ENCODE measurements around the gene OPRM1.

OPRM1 gene

GRCh38 chr6:153997221-153997620, 41.8 kb upstream of the OPRM1 start:
- Histone ChIP-seq H3K27me3 (ENCODE audit: low read depth, low read length) (no peaks in the 10 kb centered on the region), H3K9me3 (ENCODE audit: insufficient read depth, low read length) (no peaks in the 10 kb centered on the region), H3K4me1 (ENCODE audit: low read length) (no peaks in the 10 kb centered on the region), H3K36me3 (replicated peaks; ENCODE audit: low read depth, low read length) (no peaks in the 10 kb centered on the region), H3K27ac (ENCODE audit: low read length) (no peak overlapping the region), H3K9ac (ENCODE audit: low read length) (no peak overlapping the region), H3K4me2 (ENCODE audit: low read length) (no peak overlapping the region), H4K20me1 (ENCODE audit: insufficient read depth, low read length) (no peaks in the 10 kb centered on the region), H3K4me3 (ENCODE audit: low read length) (no peak overlapping the region), H2AFZ (ENCODE audit: low read depth, low read length) (no peak overlapping the region), H3K79me2 (ENCODE audit: low read length) (no peaks in the 10 kb centered on the region)
- TF ChIP-seq EZH2phosphoT487 (IDR thresholded peaks at IDR 0.05; ENCODE audit: low read depth), result no peak
- no peak for TF ChIP-seq CTCF (IDR thresholded peaks at IDR 0.05; ENCODE audit: low read depth, low read length)

GRCh38 chr6:154001494-154002285, 37.4 kb upstream of the OPRM1 start:
- Histone ChIP-seq H3K36me3 (replicated peaks; ENCODE audit: low read depth, low read length) (no peaks in the 10 kb centered on the region), H3K4me1 (ENCODE audit: low read length) (no peaks in the 10 kb centered on the region)

GRCh38 chr6:154002894-154003293, 36.1 kb upstream of the OPRM1 start:
- Histone ChIP-seq H3K36me3 (replicated peaks; ENCODE audit: low read depth, low read length) (no peaks in the 10 kb centered on the region), H2AFZ (ENCODE audit: low read depth, low read length) (no peak overlapping the region), H3K4me1 (ENCODE audit: low read length) (no peaks in the 10 kb centered on the region), H3K4me2 (ENCODE audit: low read length) (no peak overlapping the region), H3K79me2 (ENCODE audit: low read length) (no peaks in the 10 kb centered on the region), H3K9me3 (ENCODE audit: insufficient read depth, low read length) (no peaks in the 10 kb centered on the region), H3K27me3 (ENCODE audit: low read depth, low read length) (no peaks in the 10 kb centered on the region), H3K4me3 (ENCODE audit: low read length) (no peak overlapping the region), H3K9ac (ENCODE audit: low read length) (no peak overlapping the region), H4K20me1 (ENCODE audit: insufficient read depth, low read length) (no peaks in the 10 kb centered on the region), H3K27ac (ENCODE audit: low read length) (no peak overlapping the region)
- TF ChIP-seq EZH2phosphoT487 (IDR thresholded peaks at IDR 0.05; ENCODE audit: low read depth) (no peak), CTCF (IDR thresholded peaks at IDR 0.05; ENCODE audit: low read depth, low read length) (no peak)

More at GRCh38 chr6:154001494-154002285, 37.4 kb upstream of the OPRM1 start:
- Histone ChIP-seq H3K9ac (ENCODE audit: low read length) (no peak overlapping the region), H2AFZ (ENCODE audit: low read depth, low read length) (no peak overlapping the region), H3K4me3 (ENCODE audit: low read length) (no peak overlapping the region), H4K20me1 (ENCODE audit: insufficient read depth, low read length) (no peaks in the 10 kb centered on the region), H3K27me3 (ENCODE audit: low read depth, low read length) (no peaks in the 10 kb centered on the region), H3K9me3 (ENCODE audit: insufficient read depth, low read length) (no peaks in the 10 kb centered on the region), H3K27ac (ENCODE audit: low read length) (no peak overlapping the region), H3K79me2 (ENCODE audit: low read length) (no peaks in the 10 kb centered on the region), H3K4me2 (ENCODE audit: low read length) (no peak overlapping the region)
- TF ChIP-seq EZH2phosphoT487 (IDR thresholded peaks at IDR 0.05; ENCODE audit: low read depth) (no peak), CTCF (IDR thresholded peaks at IDR 0.05; ENCODE audit: low read depth, low read length) (no peak)

- H3K4me3 ChIP-seq (ENCODE audit: low read length), result no peak overlapping the region
- no peaks in the 10 kb centered on the region for H3K9me3 ChIP-seq (ENCODE audit: insufficient read depth, low read length)
- no peak for TF ChIP-seq EZH2phosphoT487 (IDR thresholded peaks at IDR 0.05; ENCODE audit: low read depth)
- no peak for TF ChIP-seq CTCF (IDR thresholded peaks at IDR 0.05; ENCODE audit: low read depth, low read length)
- H3K4me2 ChIP-seq (ENCODE audit: low read length), result no peak overlapping the region
- H3K4me1 ChIP-seq (ENCODE audit: low read length), result no peaks in the 10 kb centered on the region
- H3K9ac ChIP-seq (ENCODE audit: low read length), result no peak overlapping the region
- H2AFZ ChIP-seq (ENCODE audit: low read depth, low read length), result no peak overlapping the region
- H4K20me1 ChIP-seq (ENCODE audit: insufficient read depth, low read length), result no peaks in the 10 kb centered on the region
- no peak overlapping the region for H3K27ac ChIP-seq (ENCODE audit: low read length)
- no peaks in the 10 kb centered on the region for H3K79me2 ChIP-seq (ENCODE audit: low read length)
- no peaks in the 10 kb centered on the region for H3K36me3 ChIP-seq (replicated peaks; ENCODE audit: low read depth, low read length)
- no peaks in the 10 kb centered on the region for H3K27me3 ChIP-seq (ENCODE audit: low read depth, low read length)
These were observed 28.7 kb upstream of the OPRM1 start for GRCh38 chr6:154010371-154010770.

Data from OCI-LY3 (cell line).